ENCODE measurements around the gene C16orf87.

Gene C16orf87

DNA sequence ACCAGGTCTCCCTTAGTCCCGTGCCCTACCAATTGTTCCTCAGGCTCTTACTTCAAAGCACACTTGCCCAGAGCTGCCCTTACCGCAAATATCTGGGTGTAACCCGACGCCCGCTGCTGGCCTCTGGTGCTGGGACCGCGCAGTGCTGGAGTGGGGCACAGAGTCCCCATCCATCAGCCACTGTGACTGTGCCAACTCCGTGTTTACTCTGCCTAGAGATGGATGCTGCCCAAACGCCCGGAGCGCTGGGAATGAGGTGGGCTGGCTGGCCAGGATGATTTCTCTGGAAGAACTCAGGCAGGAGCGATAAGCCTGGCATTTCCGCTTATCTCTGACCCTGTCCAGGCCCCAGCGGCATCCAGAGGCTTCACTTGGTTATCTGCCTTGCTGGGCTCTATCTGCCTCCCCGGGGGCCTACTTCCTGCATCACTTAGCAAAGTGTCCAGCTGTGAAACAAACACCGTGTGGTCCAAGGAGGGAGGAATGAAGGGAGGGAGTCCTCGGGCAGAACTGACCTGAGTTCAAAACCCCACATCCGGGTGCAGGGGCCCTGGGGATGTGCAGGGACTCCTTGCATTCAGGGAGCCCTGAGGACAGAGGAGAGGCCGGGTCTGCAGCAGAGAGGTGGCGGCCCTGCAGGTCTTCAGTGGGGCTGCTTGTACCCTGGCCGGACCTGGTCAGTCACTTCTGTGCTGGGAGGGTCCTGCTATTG, 73.5 kb downstream of the C16orf87 start:
- DNase-seq (ENCODE audit: low read depth in 2 of 2), result no peak

- DNase-seq (ENCODE audit: low read depth in 2 of 2), result no peak
Measured at GRCh38 chr16:46756772-46757171, 74.2 kb downstream of the C16orf87 start.

DNA sequence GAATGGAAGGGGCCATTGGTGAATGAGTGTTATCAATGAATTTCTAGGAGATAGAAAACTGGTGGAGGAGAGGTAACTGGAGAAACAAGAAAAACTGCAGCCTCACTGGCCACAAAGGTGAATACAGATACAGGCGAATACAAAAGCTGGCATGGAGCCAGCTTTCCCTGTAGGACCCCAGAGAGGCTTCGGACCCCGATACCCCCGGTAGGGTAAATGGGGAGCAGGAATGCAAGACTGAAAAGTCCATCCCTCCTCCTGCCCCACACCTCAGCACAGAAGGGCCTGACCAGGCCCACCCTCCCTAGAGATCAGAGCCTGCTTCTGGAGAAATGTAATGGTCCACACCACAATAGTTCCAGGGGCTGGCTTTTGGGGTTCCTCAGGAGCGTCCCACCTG, 78.0 kb downstream of the C16orf87 start:
- no peak for DNase-seq (ENCODE audit: low read depth in 2 of 2)

GRCh38 chr16:46751381-46751780, 79.6 kb downstream of the C16orf87 start:
- DNase-seq (ENCODE audit: low read depth in 2 of 2), result no peak

DNA sequence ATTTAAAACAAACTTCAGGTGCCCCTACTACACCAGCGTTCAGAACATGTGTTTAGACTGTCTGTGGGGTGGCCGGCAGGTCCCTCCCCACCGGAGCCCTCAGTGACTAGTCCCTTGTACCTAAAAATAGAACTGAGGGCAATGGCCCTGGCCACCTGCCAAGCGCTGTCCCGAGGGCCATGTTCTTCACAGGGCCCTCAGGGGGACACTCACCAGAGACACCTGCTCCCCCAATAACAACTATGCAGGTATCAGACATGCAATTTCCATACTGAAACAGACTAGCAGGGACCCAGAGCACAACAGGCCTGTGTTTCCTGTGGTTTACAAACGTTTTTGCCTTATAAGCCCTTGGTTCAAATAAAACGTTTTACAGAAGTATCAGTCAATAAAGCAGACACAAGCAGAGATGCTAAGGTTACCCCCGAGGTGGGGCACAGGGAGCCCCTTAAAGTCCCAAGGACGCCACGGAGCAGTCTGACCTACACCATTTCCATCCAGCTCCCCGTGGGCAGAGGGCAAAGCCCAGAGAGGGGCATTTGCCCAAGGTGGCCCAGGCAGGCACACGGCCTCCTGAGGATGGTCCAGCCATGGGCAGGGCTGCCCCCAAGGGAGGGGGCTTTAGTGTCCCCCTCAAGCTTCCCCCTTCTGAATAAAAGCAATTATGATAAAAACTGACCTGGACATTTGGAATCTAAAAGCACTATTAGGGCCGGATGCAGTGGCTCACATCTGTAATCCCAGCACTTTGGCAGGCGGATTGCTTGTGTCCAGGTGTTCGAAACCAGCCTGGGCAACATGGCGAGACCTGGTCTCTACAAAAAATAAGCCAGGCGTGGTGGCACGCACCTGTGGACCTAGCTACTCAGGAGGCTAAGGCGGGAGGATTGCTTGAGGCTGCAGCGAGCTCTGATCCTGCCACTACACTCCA, 81.9 kb downstream of the C16orf87 start:
- DNase-seq (ENCODE audit: low read depth in 2 of 2), result no peak

- no peak for DNase-seq (ENCODE audit: low read depth in 2 of 2)
Measured at GRCh38 chr16:46747777-46748651, 83.0 kb downstream of the C16orf87 start, which contains the start of gene MYLK3. Gene MYLK3 (minus strand): TSS chr16:46748344. CDS start chr16:46748193, 151 bp downstream.

- no peak for DNase-seq (ENCODE audit: low read depth in 2 of 2)
Measured at GRCh38 chr16:46746821-46747776, 83.9 kb downstream of the C16orf87 start.

Measured in stimulated activated CD8-positive, alpha-beta memory T cell treated with anti-CD3 and anti-CD28 coated beads, Interleukin-2, amount 100 ng/mL, for 48 hours (primary cell).